Prostate gland (tissue), 2 donors: ENCODE measurements around the gene RBM44.
"Not testable (repeated sequence)": the region's sequence is repeated elsewhere in the genome, so short reads cannot be mapped to it uniquely, and the experiment has no call there.

ENCODE experiments used
- POLR2A ChIP-seq: fragments of 450-650 bp; IDR thresholded peaks from one replicate; pipeline ENCODE4 v1.6.1; 2016; ENCODE audit warnings: antibody characterized with exemption, mild to moderate bottlenecking
- POLR2AphosphoS5 ChIP-seq: sonication (generic); formaldehyde crosslinking; IDR thresholded peaks from one replicate; pipeline ENCODE4 v1.6.1; 2017; ENCODE audit warnings: antibody characterized with exemption
- TF ChIP-seq, protein P1 (sequence below), 4 experiments: fragments of 200-600 bp in 2 of 4; fragments of 450-650 bp in 2 of 4; sonication (generic) in 2 of 4; IDR thresholded peaks; 1 replicate in 3 of 4; 2 replicates in 1 of 4; pipeline ENCODE4 v1.5.1; 2016 to 2019; ENCODE audit warnings: antibody characterized with exemption in 4 of 4, mild to moderate bottlenecking in 2 of 4, moderate library complexity in 2 of 4

DNA sequence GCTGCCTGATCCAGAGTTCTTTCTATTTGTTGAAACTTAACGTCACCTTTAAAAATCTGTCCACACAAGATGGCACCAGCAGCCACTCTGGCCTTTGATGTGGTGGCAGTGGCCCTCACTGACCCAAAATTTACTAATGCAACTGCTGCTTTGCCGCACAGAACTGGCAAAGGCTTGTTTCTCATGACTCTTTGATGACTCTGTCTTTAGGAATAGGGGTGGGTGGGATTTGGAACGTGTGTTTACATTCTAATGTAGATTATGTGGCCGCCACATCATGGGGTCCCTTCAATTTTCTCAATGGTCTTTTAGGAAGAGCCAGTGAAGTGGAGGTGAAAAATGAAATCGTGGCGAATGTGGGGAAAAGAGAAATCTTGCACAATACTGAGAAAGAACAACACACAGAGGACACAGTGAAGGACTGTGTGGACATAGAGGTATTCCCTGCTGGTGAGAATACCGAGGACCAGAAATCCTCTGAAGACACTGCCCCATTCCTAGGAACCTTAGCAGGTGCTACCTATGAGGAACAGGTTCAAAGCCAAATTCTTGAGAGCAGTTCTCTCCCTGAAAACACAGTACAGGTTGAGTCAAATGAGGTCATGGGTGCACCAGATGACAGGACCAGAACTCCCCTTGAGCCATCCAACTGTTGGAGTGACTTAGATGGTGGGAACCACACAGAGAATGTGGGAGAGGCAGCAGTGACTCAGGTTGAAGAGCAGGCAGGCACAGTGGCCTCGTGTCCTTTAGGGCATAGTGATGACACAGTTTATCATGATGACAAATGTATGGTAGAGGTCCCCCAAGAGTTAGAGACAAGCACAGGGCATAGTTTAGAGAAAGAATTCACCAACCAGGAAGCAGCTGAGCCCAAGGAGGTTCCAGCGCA lies 36.0 kb upstream of the RBM44 start:
- TF ChIP-seq, protein P1, sequence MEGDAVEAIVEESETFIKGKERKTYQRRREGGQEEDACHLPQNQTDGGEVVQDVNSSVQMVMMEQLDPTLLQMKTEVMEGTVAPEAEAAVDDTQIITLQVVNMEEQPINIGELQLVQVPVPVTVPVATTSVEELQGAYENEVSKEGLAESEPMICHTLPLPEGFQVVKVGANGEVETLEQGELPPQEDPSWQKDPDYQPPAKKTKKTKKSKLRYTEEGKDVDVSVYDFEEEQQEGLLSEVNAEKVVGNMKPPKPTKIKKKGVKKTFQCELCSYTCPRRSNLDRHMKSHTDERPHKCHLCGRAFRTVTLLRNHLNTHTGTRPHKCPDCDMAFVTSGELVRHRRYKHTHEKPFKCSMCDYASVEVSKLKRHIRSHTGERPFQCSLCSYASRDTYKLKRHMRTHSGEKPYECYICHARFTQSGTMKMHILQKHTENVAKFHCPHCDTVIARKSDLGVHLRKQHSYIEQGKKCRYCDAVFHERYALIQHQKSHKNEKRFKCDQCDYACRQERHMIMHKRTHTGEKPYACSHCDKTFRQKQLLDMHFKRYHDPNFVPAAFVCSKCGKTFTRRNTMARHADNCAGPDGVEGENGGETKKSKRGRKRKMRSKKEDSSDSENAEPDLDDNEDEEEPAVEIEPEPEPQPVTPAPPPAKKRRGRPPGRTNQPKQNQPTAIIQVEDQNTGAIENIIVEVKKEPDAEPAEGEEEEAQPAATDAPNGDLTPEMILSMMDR (IDR thresholded peaks at IDR 0.05): not testable (repeated sequence)
- not testable (repeated sequence) for TF ChIP-seq POLR2A, POLR2AphosphoS5
